ENCODE results near the gene TENM3. TPM values are rescaled to one million over a fixed set of nuclear protein-coding genes. Genes with fewer than 3 reads are reported as not detected.
"Not testable (repeated sequence)": the region's sequence is repeated elsewhere in the genome, so short reads cannot be mapped to it uniquely, and the experiment has no call there.

TENM3 gene
- total RNA-seq, 2 experiments from 2014 or later, result not detected

DNA sequence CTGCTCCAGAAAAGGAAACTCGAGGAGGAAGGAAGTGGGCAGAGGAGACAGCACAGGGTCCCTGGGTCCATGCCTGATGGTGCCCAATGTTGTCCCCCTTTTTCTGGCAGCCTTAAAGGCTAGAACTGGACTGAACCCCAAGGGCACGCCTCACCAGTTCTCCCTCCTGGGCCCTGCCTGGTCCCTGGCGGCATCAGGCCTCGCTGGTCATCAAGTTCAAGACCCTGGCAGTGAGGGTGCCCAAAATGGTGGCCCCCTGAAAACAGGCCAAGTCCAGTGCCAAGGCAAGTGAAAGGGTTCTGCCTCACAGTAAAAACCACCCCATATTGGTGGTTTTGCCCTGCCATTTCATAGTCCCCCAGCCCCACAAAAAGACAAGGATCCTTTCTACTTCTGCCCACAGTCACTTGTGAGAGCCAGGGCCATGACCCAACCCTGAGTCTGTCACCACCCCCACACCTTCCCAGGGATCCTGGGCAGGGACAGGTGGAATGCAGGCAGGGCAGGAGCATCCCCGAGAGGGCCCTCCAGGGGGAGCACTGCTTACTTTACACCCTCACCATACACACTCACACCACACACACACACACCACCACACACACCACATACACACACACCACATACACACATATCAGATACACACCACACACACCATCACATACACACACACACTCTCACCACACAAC, 566.4 kb downstream of the TENM3 start:
- H3K27ac Mint-ChIP-seq, result no peak overlapping the region
- peak in 2 of 14 experiments; percentile 15 to 39 for DNase-seq
- no peak overlapping the region for H3K27ac ChIP-seq (ENCODE audit: low read depth in 1 of 2, low read length in 2 of 2)
- peaks cover 4% of the 10 kb centered on the region for H3K9me3 Mint-ChIP-seq
- H3K4me1 Mint-ChIP-seq (ENCODE audit: low read depth), result peaks cover 10% of the 10 kb centered on the region
- peak; percentile 3 for ATAC-seq (ENCODE audit: poor library complexity)
- POLR2A ChIA-PET, result no interaction called here
- H3K4me1 ChIP-seq (ENCODE audit: insufficient read depth, low read length), result peaks cover 30% of the 10 kb centered on the region
- no peaks in the 10 kb centered on the region for H3K36me3 Mint-ChIP-seq (ENCODE audit: low read depth)
- TF ChIP-seq, protein P1, sequence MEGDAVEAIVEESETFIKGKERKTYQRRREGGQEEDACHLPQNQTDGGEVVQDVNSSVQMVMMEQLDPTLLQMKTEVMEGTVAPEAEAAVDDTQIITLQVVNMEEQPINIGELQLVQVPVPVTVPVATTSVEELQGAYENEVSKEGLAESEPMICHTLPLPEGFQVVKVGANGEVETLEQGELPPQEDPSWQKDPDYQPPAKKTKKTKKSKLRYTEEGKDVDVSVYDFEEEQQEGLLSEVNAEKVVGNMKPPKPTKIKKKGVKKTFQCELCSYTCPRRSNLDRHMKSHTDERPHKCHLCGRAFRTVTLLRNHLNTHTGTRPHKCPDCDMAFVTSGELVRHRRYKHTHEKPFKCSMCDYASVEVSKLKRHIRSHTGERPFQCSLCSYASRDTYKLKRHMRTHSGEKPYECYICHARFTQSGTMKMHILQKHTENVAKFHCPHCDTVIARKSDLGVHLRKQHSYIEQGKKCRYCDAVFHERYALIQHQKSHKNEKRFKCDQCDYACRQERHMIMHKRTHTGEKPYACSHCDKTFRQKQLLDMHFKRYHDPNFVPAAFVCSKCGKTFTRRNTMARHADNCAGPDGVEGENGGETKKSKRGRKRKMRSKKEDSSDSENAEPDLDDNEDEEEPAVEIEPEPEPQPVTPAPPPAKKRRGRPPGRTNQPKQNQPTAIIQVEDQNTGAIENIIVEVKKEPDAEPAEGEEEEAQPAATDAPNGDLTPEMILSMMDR (IDR thresholded peaks at IDR 0.05), result no peak
- H3K9me3 ChIP-seq (ENCODE audit: control insufficient read depth in 1 of 2, insufficient read depth in 1 of 2, low read length in 2 of 2), result peaks cover 0 to 52% of the 10 kb centered on the region in 2 experiments
- H3K4me3 ChIP-seq (ENCODE audit: low read length), result no peak overlapping the region
- no peaks in the 10 kb centered on the region for H3K27me3 ChIP-seq (ENCODE audit: control insufficient read depth in 1 of 2, insufficient read depth in 2 of 2, low read length in 2 of 2)
- H3K4me3 Mint-ChIP-seq, result peak overlapping the region; percentile 58
- CTCF ChIA-PET, result no interaction called here
- intact Hi-C loops (cut with DNase I, micrococcal nuclease), result loop anchor here (5.0 kb wide), 3 partner anchors 113 to 1667 kb away; no protein-coding TSS in a partner anchor
- H3K36me3 ChIP-seq (ENCODE audit: insufficient read depth, low read length), result no peaks in the 10 kb centered on the region
- no peaks in the 10 kb centered on the region for H3K27me3 Mint-ChIP-seq

DNA sequence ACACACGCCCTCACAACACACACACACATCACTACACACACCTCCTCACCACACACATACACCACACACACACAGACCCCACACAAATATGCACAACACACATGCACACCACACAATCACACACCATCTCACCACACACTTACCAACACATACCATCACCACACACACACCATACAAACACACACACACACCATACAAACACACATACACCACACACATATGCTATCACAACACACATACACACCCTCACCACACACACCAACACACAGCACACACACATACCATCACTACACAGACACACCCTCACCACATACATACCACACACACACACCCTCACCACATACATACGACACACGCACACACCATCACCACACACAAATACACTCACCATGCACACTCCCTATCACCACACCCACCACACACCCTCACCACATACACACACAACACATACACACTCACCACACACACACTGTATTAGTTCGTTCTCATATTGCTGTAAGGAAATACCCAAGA, 567.0 kb downstream of the TENM3 start:
- no peak overlapping the region for H3K27ac Mint-ChIP-seq
- no peak for DNase-seq
- POLR2A ChIA-PET, result no interaction called here
- H3K9me3 Mint-ChIP-seq, result peaks cover 4% of the 10 kb centered on the region
- no peaks in the 10 kb centered on the region for H3K27me3 Mint-ChIP-seq
- H3K4me3 Mint-ChIP-seq, result no peak overlapping the region
- Histone ChIP-seq H3K36me3 (ENCODE audit: insufficient read depth, low read length) (no peaks in the 10 kb centered on the region), H3K9me3 (ENCODE audit: control insufficient read depth in 1 of 2, insufficient read depth in 1 of 2, low read length in 2 of 2) (peaks cover 0 to 52% of the 10 kb centered on the region in 2 experiments), H3K27ac (ENCODE audit: low read depth in 1 of 2, low read length in 2 of 2) (no peak overlapping the region), H3K4me3 (ENCODE audit: low read length) (no peak overlapping the region), H3K27me3 (ENCODE audit: control insufficient read depth in 1 of 2, insufficient read depth in 2 of 2, low read length in 2 of 2) (no peaks in the 10 kb centered on the region), H3K4me1 (ENCODE audit: insufficient read depth, low read length) (peaks cover 30% of the 10 kb centered on the region)
- TF ChIP-seq, protein P1 (IDR thresholded peaks at IDR 0.05), result no peak
- no peaks in the 10 kb centered on the region for H3K36me3 Mint-ChIP-seq (ENCODE audit: low read depth)
- CTCF ChIA-PET, result no interaction called here
- intact Hi-C loops (cut with DNase I, micrococcal nuclease), result no loop called here
- no peak for ATAC-seq (ENCODE audit: poor library complexity)
- H3K4me1 Mint-ChIP-seq (ENCODE audit: low read depth), result peaks cover 10% of the 10 kb centered on the region

DNA sequence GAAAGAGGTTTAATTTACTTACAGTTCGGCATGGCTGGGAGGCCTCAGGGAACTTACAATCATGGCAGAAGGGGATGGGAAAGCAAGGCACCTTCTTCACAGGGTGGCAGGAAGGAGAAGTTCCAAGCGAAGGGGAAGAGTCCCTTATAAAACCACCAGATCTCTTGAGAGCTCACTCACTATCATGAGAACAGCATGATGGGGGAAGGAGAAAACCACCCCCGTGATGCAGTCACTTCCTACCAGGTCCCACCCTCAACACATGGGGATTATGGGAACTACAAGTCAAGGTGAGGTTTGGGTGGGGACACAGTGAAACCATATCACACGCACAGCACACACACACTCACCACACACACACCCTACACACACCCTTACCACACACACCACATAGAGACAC, 569.7 kb downstream of the TENM3 start:
- Histone ChIP-seq H3K4me3 (ENCODE audit: low read length) (no peak overlapping the region), H3K27ac (ENCODE audit: low read depth in 1 of 2, low read length in 2 of 2) (no peak overlapping the region), H3K36me3 (ENCODE audit: insufficient read depth, low read length) (no peaks in the 10 kb centered on the region), H3K4me1 (ENCODE audit: insufficient read depth, low read length) (peaks cover 17% of the 10 kb centered on the region), H3K9me3 (ENCODE audit: control insufficient read depth in 1 of 2, insufficient read depth in 1 of 2, low read length in 2 of 2) (peaks cover 0 to 43% of the 10 kb centered on the region in 2 experiments), H3K27me3 (ENCODE audit: control insufficient read depth in 1 of 2, insufficient read depth in 2 of 2, low read length in 2 of 2) (no peaks in the 10 kb centered on the region)
- POLR2A ChIA-PET, result no interaction called here
- DNase-seq, result no peak
- no peak overlapping the region for H3K27ac Mint-ChIP-seq
- intact Hi-C loops (cut with DNase I, micrococcal nuclease), result no loop called here
- H3K4me1 Mint-ChIP-seq (ENCODE audit: low read depth), result peaks cover 5% of the 10 kb centered on the region
- TF ChIP-seq, protein P1 (IDR thresholded peaks at IDR 0.05), result no peak
- CTCF ChIA-PET, result no interaction called here
- H3K4me3 Mint-ChIP-seq, result no peak overlapping the region
- no peaks in the 10 kb centered on the region for H3K27me3 Mint-ChIP-seq
- no peak for ATAC-seq (ENCODE audit: poor library complexity)
- no peaks in the 10 kb centered on the region for H3K36me3 Mint-ChIP-seq (ENCODE audit: low read depth)
- H3K9me3 Mint-ChIP-seq, result peaks cover 4% of the 10 kb centered on the region

DNA sequence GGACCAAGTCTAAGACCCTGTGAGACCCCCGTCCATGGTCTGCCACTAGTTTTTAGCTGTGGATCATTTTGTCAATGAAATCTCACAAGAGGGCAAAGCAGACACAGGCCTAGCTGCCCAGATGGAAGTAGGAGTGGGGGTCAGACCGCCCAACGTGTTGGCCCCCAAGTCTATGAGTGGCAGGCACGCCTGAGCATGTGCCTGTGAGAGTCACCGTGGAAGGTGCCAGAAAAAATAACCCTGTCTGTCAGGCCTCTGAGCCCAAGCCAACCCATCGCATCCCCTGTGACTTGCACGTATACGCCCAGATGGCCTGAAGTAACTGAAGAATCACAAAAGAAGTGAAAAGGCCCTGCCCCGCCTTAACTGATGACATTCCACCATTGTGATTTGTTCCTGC, 570.9 kb downstream of the TENM3 start:
- H3K27ac ChIP-seq (ENCODE audit: low read depth in 1 of 2, low read length in 2 of 2); H3K9me3 Mint-ChIP-seq; CTCF ChIA-PET; DNase-seq; ATAC-seq (ENCODE audit: poor library complexity); H3K36me3 Mint-ChIP-seq (ENCODE audit: low read depth); intact Hi-C loops (cut with DNase I, micrococcal nuclease); H3K27me3 ChIP-seq (ENCODE audit: control insufficient read depth in 1 of 2, insufficient read depth in 2 of 2, low read length in 2 of 2); H3K27me3 Mint-ChIP-seq; H3K4me1 ChIP-seq (ENCODE audit: insufficient read depth, low read length); H3K4me3 ChIP-seq (ENCODE audit: low read length); H3K4me3 Mint-ChIP-seq; H3K27ac Mint-ChIP-seq; POLR2A ChIA-PET; H3K4me1 Mint-ChIP-seq (ENCODE audit: low read depth); H3K36me3 ChIP-seq (ENCODE audit: insufficient read depth, low read length): not testable (repeated sequence)
- H3K9me3 ChIP-seq (ENCODE audit: control insufficient read depth in 1 of 2, insufficient read depth in 1 of 2, low read length in 2 of 2), result peaks cover 0 to 33% of the 10 kb centered on the region in 2 experiments
